CD14-positive monocyte (primary cell): ENCODE measurements around the gene OR5H6. TPM values are rescaled to one million over a fixed set of nuclear protein-coding genes. Genes with fewer than 3 reads are reported as not detected.

Experiments used
- DNase-seq, 3 donors: peaks; one replicate each; pipeline ENCODE4 v3.0.0-alpha.2; 2011 to 2022
- H2AFZ ChIP-seq: 2 replicates; pipeline ENCODE4 v1.6.0; 2012; ENCODE audit warnings: mild to moderate bottlenecking, low read depth, low read length, inconsistent platforms; ENCODE audit not compliant: insufficient read depth, poor library complexity, severe bottlenecking
- H3K27ac ChIP-seq, 2 donors: 1 replicate in 1 of 2; 2 replicates in 1 of 2; pipeline ENCODE4 v1.5.1; 2012 to 2013; ENCODE audit warnings: low read length in 2 of 2, control low read depth in 1 of 2, inconsistent platforms in 1 of 2, low read depth in 1 of 2, mild to moderate bottlenecking in 1 of 2
- H3K27me3 ChIP-seq, 2 donors: one replicate each; pipeline versions ENCODE4 v1.6.0 to v1.6.1; 2011 to 2013; ENCODE audit warnings: low read length in 2 of 2; ENCODE audit not compliant: control insufficient read depth in 2 of 2, insufficient read depth in 2 of 2
- H3K36me3 ChIP-seq, 2 donors: replicated peaks in 1 of 2; 1 replicate in 1 of 2; 2 replicates in 1 of 2; pipeline versions ENCODE4 v1.5.1 to v1.6.1; 2012 to 2013; ENCODE audit warnings: low read length in 2 of 2, control low read depth in 1 of 2, inconsistent platforms in 1 of 2, mild to moderate bottlenecking in 1 of 2; ENCODE audit not compliant: insufficient read depth in 2 of 2, control insufficient read depth in 1 of 2
- H3K4me1 ChIP-seq, 2 donors: 1 replicate in 1 of 2; 2 replicates in 1 of 2; pipeline versions ENCODE4 v1.5.1 to v1.6.1; 2012 to 2013; ENCODE audit warnings: low read length in 2 of 2, control low read depth in 1 of 2, inconsistent platforms in 1 of 2, mild to moderate bottlenecking in 1 of 2, moderate library complexity in 1 of 2; ENCODE audit not compliant: insufficient read depth in 2 of 2, control insufficient read depth in 1 of 2
- H3K4me2 ChIP-seq: replicated peaks from 2 replicates; pipeline ENCODE3; 2012; ENCODE audit warnings: low read length, moderate library complexity, mild to moderate bottlenecking; ENCODE audit not compliant: poor library complexity, severe bottlenecking; ENCODE audit errors: extremely low read depth
- H3K4me3 ChIP-seq, 3 experiments: fragments of 200-600 bp in 1 of 3; sonication (generic) in 1 of 3; replicated peaks in 1 of 3; 1 replicate in 2 of 3; 2 replicates in 1 of 3; pipeline ENCODE4 v1.5.1; 2011 to 2013; ENCODE audit warnings: low read length in 3 of 3, mild to moderate bottlenecking in 3 of 3, control low read depth in 2 of 3, low read depth in 2 of 3, inconsistent platforms in 1 of 3, moderate library complexity in 1 of 3
- H3K79me2 ChIP-seq: 2 replicates; pipeline ENCODE4 v1.6.0; 2012; ENCODE audit warnings: mild to moderate bottlenecking, control low read depth, inconsistent platforms, low read length, moderate library complexity; ENCODE audit not compliant: insufficient read depth
- H3K9ac ChIP-seq: 2 replicates; pipeline ENCODE4 v1.6.0; 2017; ENCODE audit warnings: low read length, mild to moderate bottlenecking; ENCODE audit not compliant: insufficient read depth, poor library complexity, severe bottlenecking
- H3K9me3 ChIP-seq, 2 donors: replicated peaks in 1 of 2; 1 replicate in 1 of 2; 2 replicates in 1 of 2; pipeline versions ENCODE4 v1.5.1 to v1.6.1; 2012 to 2013; ENCODE audit warnings: low read length in 2 of 2, control low read depth in 1 of 2; ENCODE audit not compliant: control insufficient read depth in 1 of 2, insufficient read depth in 1 of 2
- H4K20me1 ChIP-seq: 2 replicates; pipeline ENCODE4 v1.6.0; 2012; ENCODE audit warnings: mild to moderate bottlenecking, low read length, control low read depth, moderate library complexity; ENCODE audit not compliant: insufficient read depth
- H3K27ac Mint-ChIP-seq, 7 donors: one replicate each; pipeline ENCODE4 v1.8.0; 2020; ENCODE audit warnings: mild to moderate bottlenecking in 7 of 7, mixed read lengths in 7 of 7, moderate library complexity in 6 of 7, inconsistent platforms in 2 of 7
- H3K27me3 Mint-ChIP-seq, 3 donors: one replicate each; pipeline ENCODE4 v1.8.0; 2021 to 2022; ENCODE audit warnings: low read depth in 3 of 3, mild to moderate bottlenecking in 3 of 3, mixed read lengths in 3 of 3, moderate library complexity in 3 of 3, inconsistent platforms in 1 of 3
- H3K36me3 Mint-ChIP-seq, 2 donors: one replicate each; pipeline ENCODE4 v1.8.0; 2020; ENCODE audit warnings: mixed read lengths in 2 of 2, inconsistent platforms in 1 of 2, mild to moderate bottlenecking in 1 of 2
- H3K4me1 Mint-ChIP-seq: one replicate; pipeline ENCODE4 v1.8.0; 2020; ENCODE audit warnings: mild to moderate bottlenecking, mixed read lengths
- H3K4me3 Mint-ChIP-seq, 2 donors: one replicate each; pipeline ENCODE4 v1.8.0; 2020; ENCODE audit warnings: mild to moderate bottlenecking in 2 of 2, mixed read lengths in 2 of 2, moderate library complexity in 1 of 2
- H3K9me3 Mint-ChIP-seq, 7 donors: one replicate each; pipeline ENCODE4 v1.8.0; 2020 to 2022; ENCODE audit warnings: mixed read lengths in 7 of 7, mild to moderate bottlenecking in 6 of 7, moderate library complexity in 6 of 7, inconsistent platforms in 2 of 7
- CTCF ChIP-seq: fragments of 200-600 bp; IDR thresholded peaks from one replicate; pipeline ENCODE4 v1.8.0; 2022; ENCODE audit warnings: antibody characterized with exemption, mild to moderate bottlenecking
- WGBS: methylation state at CpG from one replicate; pipeline ENCODE4 v1.1.5; 2013; ENCODE audit warnings: missing lambda C conversion rate; ENCODE audit not compliant: insufficient coverage; 5-methylcytosine and 5-hydroxymethylcytosine counted together
- intact Hi-C, 2 donors: fragments of 100-400 bp; cut with micrococcal nuclease; formaldehyde crosslinking; loops; one replicate each; pipeline versions ENCODE4 v1.15.0 to v1.15.1; 2023
- polyA plus RNA-seq, 3 donors: library from polyadenylated mRNA; depleted of rRNA in 1 of 3; unstranded in 2 of 3; stranded (reverse) in 1 of 3; fragments of 300-500 nt in 2 of 3; fragments of >200 nt in 1 of 3; fragmentation: Illumina TruSeq in 2 of 3; gene quantifications; 1 replicate in 2 of 3; 2 replicates in 1 of 3; pipeline ENCODE4 v1.2.3, GENCODE V29; 2012 to 2021

OR5H6 gene
- polyA plus RNA-seq, 3 donors = not detected

- H3K27ac ChIP-seq = no peak overlapping the region
- no peaks in the 10 kb centered on the region for H3K36me3 Mint-ChIP-seq
- H2AFZ ChIP-seq = no peak overlapping the region
- H3K4me1 Mint-ChIP-seq = no peaks in the 10 kb centered on the region
- intact Hi-C loops = no loop called here
- H3K4me1 ChIP-seq = no peaks in the 10 kb centered on the region
- H3K27me3 ChIP-seq = no peaks in the 10 kb centered on the region
- 100% methylated on average over 2 of the region's 3 CpGs for WGBS
- no peak for TF ChIP-seq CTCF
- H3K4me2 ChIP-seq = no peak overlapping the region
- H3K27ac Mint-ChIP-seq = no peak overlapping the region
- no peaks in the 10 kb centered on the region for H3K36me3 ChIP-seq
- H3K4me3 Mint-ChIP-seq = no peak overlapping the region
- H3K27me3 Mint-ChIP-seq = peaks cover 0 to 4% (median 0%) of the 10 kb centered on the region in 3 donors
- DNase-seq = no peak
- H3K4me3 ChIP-seq = no peak overlapping the region
- H3K79me2 ChIP-seq = no peaks in the 10 kb centered on the region
- peaks cover 9 to 26% (median 15%) of the 10 kb centered on the region in 7 donors for H3K9me3 Mint-ChIP-seq
- peaks cover 7 to 24% of the 10 kb centered on the region in 2 donors for H3K9me3 ChIP-seq
- no peaks in the 10 kb centered on the region for H4K20me1 ChIP-seq
- H3K9ac ChIP-seq = no peak overlapping the region
These were observed 5.8 kb downstream of the OR5H6 start for GRCh38 chr3:98269846-98270245.

GRCh38 chr3:98272126-98272525 lies 8.1 kb downstream of the OR5H6 start:
- no peaks in the 10 kb centered on the region for H3K36me3 Mint-ChIP-seq
- intact Hi-C loops = no loop called here
- no CpG with 5 or more reads among the region's 3 CpGs for WGBS

More at GRCh38 chr3:98272126-98272525, 8.1 kb downstream of the OR5H6 start:
- Mint-ChIP-seq H3K27ac (no peak overlapping the region), H3K27me3 (peaks cover 0 to 4% (median 2%) of the 10 kb centered on the region in 3 donors), H3K9me3 (peaks cover 10 to 26% (median 17%) of the 10 kb centered on the region in 7 donors), H3K4me3 (no peak overlapping the region), H3K4me1 (no peaks in the 10 kb centered on the region)
- no peaks in the 10 kb centered on the region for H3K36me3 ChIP-seq
- H4K20me1 ChIP-seq = no peaks in the 10 kb centered on the region
- H3K27ac ChIP-seq = no peak overlapping the region
- TF ChIP-seq CTCF = no peak
- H3K4me1 ChIP-seq = no peaks in the 10 kb centered on the region
- no peak for DNase-seq
- H3K27me3 ChIP-seq = no peaks in the 10 kb centered on the region
- H3K79me2 ChIP-seq = no peaks in the 10 kb centered on the region
- H3K9ac ChIP-seq = no peak overlapping the region
- H2AFZ ChIP-seq = no peak overlapping the region
- peaks cover 7 to 30% of the 10 kb centered on the region in 2 donors for H3K9me3 ChIP-seq
- H3K4me2 ChIP-seq = no peak overlapping the region
- no peak overlapping the region for H3K4me3 ChIP-seq
